Measurements from ENCODE around the gene STOML1.

STOML1 gene

GRCh38 chr15:73959801-73960200 is 32.3 kb downstream of the STOML1 start:
- DNase-seq, result no peak

GRCh38 chr15:73959012-73959581 is 33.0 kb downstream of the STOML1 start:
- DNase-seq, result peak; percentile 50

- DNase-seq, result no peak
Observed at GRCh38 chr15:73957785-73958184, 34.3 kb downstream of the STOML1 start.

- DNase-seq, result no peak
Observed at GRCh38 chr15:73957276-73957675, 34.8 kb downstream of the STOML1 start.

GRCh38 chr15:73956743-73957135 is 35.4 kb downstream of the STOML1 start:
- no peak for DNase-seq

- no peak for DNase-seq
Observed at GRCh38 chr15:73955861-73956742, 36.0 kb downstream of the STOML1 start.

GRCh38 chr15:73955326-73955725 is 36.8 kb downstream of the STOML1 start:
- DNase-seq, result no peak

GRCh38 chr15:73954188-73955145 is 37.6 kb downstream of the STOML1 start:
- DNase-seq, result no peak

GRCh38 chr15:73952913-73953750 is 39.0 kb downstream of the STOML1 start:
- DNase-seq, result no peak

- DNase-seq, result no peak
Observed at GRCh38 chr15:73952171-73952912, 39.8 kb downstream of the STOML1 start.

GRCh38 chr15:73951601-73952000 is 40.5 kb downstream of the STOML1 start:
- no peak for DNase-seq

GRCh38 chr15:73950831-73951561 is 41.1 kb downstream of the STOML1 start:
- peak; percentile 59 for DNase-seq

- DNase-seq, result no peak
Observed at GRCh38 chr15:73950479-73950830, 41.6 kb downstream of the STOML1 start.

GRCh38 chr15:73949496-73949895 is 42.6 kb downstream of the STOML1 start:
- DNase-seq, result no peak

- no peak for DNase-seq
Observed at GRCh38 chr15:73948982-73949381, 43.1 kb downstream of the STOML1 start.

GRCh38 chr15:73948396-73948795 is 43.7 kb downstream of the STOML1 start:
- DNase-seq, result no peak

GRCh38 chr15:73947651-73948050 is 44.4 kb downstream of the STOML1 start:
- DNase-seq, result no peak

GRCh38 chr15:73946795-73947370 is 45.2 kb downstream of the STOML1 start:
- DNase-seq, result no peak

- DNase-seq, result no peak
Observed at GRCh38 chr15:73946046-73946721, 45.9 kb downstream of the STOML1 start.

GRCh38 chr15:73945130-73945508 is 47.0 kb downstream of the STOML1 start:
- no peak for DNase-seq
